ENCODE measurements around the gene SENP8. TPM values are rescaled to one million over a fixed set of nuclear protein-coding genes. Genes with fewer than 3 reads are reported as not detected.
"Not testable (repeated sequence)": the region's sequence is repeated elsewhere in the genome, so short reads cannot be mapped to it uniquely, and the experiment has no call there.

The SENP8 gene
- total RNA-seq, 1 experiment from 2014 or later = 6.8 TPM

DNA sequence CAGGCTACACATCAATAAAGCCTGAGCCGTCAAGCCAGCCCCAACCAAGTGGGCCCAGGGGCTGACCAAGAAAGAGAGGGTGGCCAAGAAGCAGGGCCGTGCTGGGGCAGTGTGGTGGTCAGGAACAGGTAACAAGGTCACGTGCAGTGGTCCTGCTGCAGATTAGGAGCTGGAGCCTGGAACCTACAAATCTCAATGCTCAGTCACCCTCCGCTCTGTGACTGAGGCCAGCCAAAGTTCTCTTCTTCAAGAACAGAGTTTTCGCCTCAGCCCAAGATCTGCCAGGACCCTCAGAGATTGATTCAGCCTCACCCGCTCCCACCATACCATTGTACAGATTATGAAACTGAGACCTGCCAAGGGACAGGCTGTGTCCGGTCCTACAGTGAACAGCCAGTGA lies 52.5 kb downstream of the SENP8 start:
- Histone ChIP-seq H2AFZ (ENCODE audit: low read length) (no peak overlapping the region), H3K27me3 (ENCODE audit: low read length) (no peaks in the 10 kb centered on the region), H3K4me1 (ENCODE audit: low read length) (no peaks in the 10 kb centered on the region), H3K27ac (ENCODE audit: low read length) (no peak overlapping the region), H3K4me3 (ENCODE audit: low read length) (no peak overlapping the region), H3K79me2 (ENCODE audit: low read length) (no peaks in the 10 kb centered on the region), H3K9me2 (replicated peaks; ENCODE audit: insufficient read depth, low read length) (no peaks in the 10 kb centered on the region), H3K9me3 (ENCODE audit: low read length) (no peaks in the 10 kb centered on the region), H3K36me3 (ENCODE audit: insufficient read depth, low read length) (no peaks in the 10 kb centered on the region), H3K9ac (ENCODE audit: low read length) (no peak overlapping the region), H3K4me2 (ENCODE audit: low read depth, low read length, poor library complexity, severe bottlenecking) (no peak overlapping the region), H4K20me1 (ENCODE audit: insufficient read depth, low read depth, low read length) (no peaks in the 10 kb centered on the region)
- DNase-seq = no peak

DNA sequence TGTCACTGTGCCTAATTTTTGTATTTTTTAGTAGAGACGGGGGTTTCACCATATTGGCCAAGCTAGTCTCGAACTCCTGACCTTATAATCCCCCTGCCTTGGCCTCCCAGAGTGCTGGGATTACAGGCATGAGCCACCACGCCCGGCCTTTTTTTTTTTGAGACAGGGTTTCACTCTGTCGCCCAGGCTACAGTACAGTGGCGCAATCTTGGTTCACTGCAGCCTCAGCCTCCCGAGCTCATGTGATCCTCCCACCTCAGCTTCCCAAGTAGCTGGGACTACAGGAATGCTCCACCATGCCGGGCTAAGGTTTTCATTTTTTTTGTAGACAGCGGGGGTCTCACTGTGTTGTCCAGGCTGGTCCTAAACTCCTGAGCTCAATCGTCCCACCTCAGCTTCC lies 53.8 kb downstream of the SENP8 start:
- H4K20me1 ChIP-seq (ENCODE audit: insufficient read depth, low read depth, low read length); H3K4me3 ChIP-seq (ENCODE audit: low read length); H3K79me2 ChIP-seq (ENCODE audit: low read length); H3K9me2 ChIP-seq (replicated peaks; ENCODE audit: insufficient read depth, low read length); H3K27ac ChIP-seq (ENCODE audit: low read length); H2AFZ ChIP-seq (ENCODE audit: low read length); H3K9ac ChIP-seq (ENCODE audit: low read length); H3K4me1 ChIP-seq (ENCODE audit: low read length); H3K27me3 ChIP-seq (ENCODE audit: low read length); H3K4me2 ChIP-seq (ENCODE audit: low read depth, low read length, poor library complexity, severe bottlenecking); H3K36me3 ChIP-seq (ENCODE audit: insufficient read depth, low read length); DNase-seq; H3K9me3 ChIP-seq (ENCODE audit: low read length): not testable (repeated sequence)

DNA sequence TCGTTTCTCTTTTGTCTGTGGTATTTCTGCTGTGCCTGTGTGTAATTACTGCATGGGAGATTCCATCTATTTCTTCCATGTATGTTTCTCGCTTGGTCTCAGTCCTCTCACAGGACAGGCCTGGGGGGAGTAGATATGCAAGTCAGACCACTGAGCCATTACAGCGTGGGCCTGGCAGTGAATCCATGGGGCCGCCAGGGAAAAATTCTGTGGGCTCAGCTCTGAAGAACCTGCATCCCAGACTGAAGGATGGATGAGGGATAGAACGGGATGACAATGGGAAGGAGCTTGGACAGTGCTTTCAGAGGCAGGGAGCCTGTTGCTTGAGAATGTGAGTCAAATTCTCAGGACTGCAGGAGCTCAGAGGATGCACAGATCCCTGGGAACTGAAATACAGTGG lies 54.6 kb downstream of the SENP8 start:
- Histone ChIP-seq H3K9me2 (replicated peaks; ENCODE audit: insufficient read depth, low read length) (no peaks in the 10 kb centered on the region), H3K9me3 (ENCODE audit: low read length) (no peaks in the 10 kb centered on the region), H3K4me1 (ENCODE audit: low read length) (no peaks in the 10 kb centered on the region), H3K9ac (ENCODE audit: low read length) (no peak overlapping the region), H2AFZ (ENCODE audit: low read length) (no peak overlapping the region), H4K20me1 (ENCODE audit: insufficient read depth, low read depth, low read length) (no peaks in the 10 kb centered on the region), H3K27ac (ENCODE audit: low read length) (no peak overlapping the region), H3K4me2 (ENCODE audit: low read depth, low read length, poor library complexity, severe bottlenecking) (no peak overlapping the region), H3K4me3 (ENCODE audit: low read length) (no peak overlapping the region), H3K36me3 (ENCODE audit: insufficient read depth, low read length) (no peaks in the 10 kb centered on the region), H3K27me3 (ENCODE audit: low read length) (no peaks in the 10 kb centered on the region), H3K79me2 (ENCODE audit: low read length) (no peaks in the 10 kb centered on the region)
- no peak for DNase-seq

DNA sequence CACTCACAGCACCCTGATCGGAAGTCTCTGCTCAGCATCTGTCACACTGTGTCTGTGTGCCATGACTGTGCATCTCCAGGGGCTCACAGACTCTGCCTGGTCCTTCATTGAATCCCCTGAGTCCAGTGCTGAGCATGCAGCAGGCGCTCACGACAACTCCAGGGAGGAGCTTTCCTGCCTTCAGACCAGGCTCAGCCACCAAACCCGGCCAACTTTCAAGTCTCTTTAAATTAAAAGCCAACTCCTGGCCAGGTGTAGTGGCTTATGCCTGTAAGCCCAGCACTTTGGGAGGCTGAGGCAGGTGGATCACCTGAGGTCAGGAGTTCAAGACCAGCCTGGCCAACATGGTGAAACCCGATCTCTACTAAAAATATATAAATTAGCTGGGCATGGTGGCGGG lies 55.2 kb downstream of the SENP8 start:
- Histone ChIP-seq H3K4me2 (ENCODE audit: low read depth, low read length, poor library complexity, severe bottlenecking) (no peak overlapping the region), H3K4me1 (ENCODE audit: low read length) (no peaks in the 10 kb centered on the region), H2AFZ (ENCODE audit: low read length) (no peak overlapping the region), H3K36me3 (ENCODE audit: insufficient read depth, low read length) (no peaks in the 10 kb centered on the region), H3K9me2 (replicated peaks; ENCODE audit: insufficient read depth, low read length) (no peaks in the 10 kb centered on the region), H3K27me3 (ENCODE audit: low read length) (no peaks in the 10 kb centered on the region), H3K4me3 (ENCODE audit: low read length) (no peak overlapping the region), H4K20me1 (ENCODE audit: insufficient read depth, low read depth, low read length) (no peaks in the 10 kb centered on the region), H3K9ac (ENCODE audit: low read length) (no peak overlapping the region), H3K27ac (ENCODE audit: low read length) (no peak overlapping the region), H3K9me3 (ENCODE audit: low read length) (no peaks in the 10 kb centered on the region), H3K79me2 (ENCODE audit: low read length) (no peaks in the 10 kb centered on the region)
- DNase-seq = no peak

DNA sequence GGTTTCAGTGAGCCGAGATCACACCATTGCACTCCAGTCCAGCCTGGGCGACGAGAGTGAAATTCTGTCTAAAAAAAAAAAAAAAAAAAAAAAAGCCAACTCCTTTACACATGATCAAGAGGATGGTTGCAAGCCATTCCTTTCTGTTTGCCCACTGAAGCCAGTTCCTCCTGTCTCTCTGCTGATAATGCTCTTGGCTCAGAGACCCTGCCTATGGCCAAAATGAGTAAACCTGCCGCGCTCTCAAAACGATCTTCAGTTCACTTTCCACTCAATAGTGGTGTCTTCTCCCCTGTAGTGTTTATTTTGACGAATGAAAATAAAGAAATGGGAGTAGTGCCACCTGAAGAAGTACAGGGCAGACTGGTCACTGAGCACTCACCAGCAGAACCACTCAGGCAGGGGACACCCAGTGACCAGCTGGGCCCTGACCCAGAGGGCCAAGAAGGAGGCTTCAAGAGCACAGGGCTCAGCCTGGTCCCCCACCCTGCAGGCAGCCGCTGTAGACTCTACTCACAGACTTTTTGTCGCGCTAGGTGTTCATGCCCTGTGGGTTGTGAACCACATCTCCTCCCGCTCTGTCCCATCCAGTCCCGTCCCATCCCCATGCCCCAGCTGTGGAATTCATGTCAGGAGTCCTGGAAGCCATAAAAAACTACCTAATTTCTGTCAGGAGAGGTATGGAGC lies 55.8 kb downstream of the SENP8 start:
- Histone ChIP-seq H3K9me3 (ENCODE audit: low read length) (no peaks in the 10 kb centered on the region), H3K4me1 (ENCODE audit: low read length) (no peaks in the 10 kb centered on the region), H3K4me2 (ENCODE audit: low read depth, low read length, poor library complexity, severe bottlenecking) (no peak overlapping the region), H2AFZ (ENCODE audit: low read length) (no peak overlapping the region), H3K27ac (ENCODE audit: low read length) (no peak overlapping the region), H4K20me1 (ENCODE audit: insufficient read depth, low read depth, low read length) (no peaks in the 10 kb centered on the region), H3K9me2 (replicated peaks; ENCODE audit: insufficient read depth, low read length) (no peaks in the 10 kb centered on the region), H3K36me3 (ENCODE audit: insufficient read depth, low read length) (no peaks in the 10 kb centered on the region), H3K4me3 (ENCODE audit: low read length) (no peak overlapping the region), H3K9ac (ENCODE audit: low read length) (no peak overlapping the region), H3K27me3 (ENCODE audit: low read length) (no peaks in the 10 kb centered on the region), H3K79me2 (ENCODE audit: low read length) (no peaks in the 10 kb centered on the region)
- no peak for DNase-seq

DNA sequence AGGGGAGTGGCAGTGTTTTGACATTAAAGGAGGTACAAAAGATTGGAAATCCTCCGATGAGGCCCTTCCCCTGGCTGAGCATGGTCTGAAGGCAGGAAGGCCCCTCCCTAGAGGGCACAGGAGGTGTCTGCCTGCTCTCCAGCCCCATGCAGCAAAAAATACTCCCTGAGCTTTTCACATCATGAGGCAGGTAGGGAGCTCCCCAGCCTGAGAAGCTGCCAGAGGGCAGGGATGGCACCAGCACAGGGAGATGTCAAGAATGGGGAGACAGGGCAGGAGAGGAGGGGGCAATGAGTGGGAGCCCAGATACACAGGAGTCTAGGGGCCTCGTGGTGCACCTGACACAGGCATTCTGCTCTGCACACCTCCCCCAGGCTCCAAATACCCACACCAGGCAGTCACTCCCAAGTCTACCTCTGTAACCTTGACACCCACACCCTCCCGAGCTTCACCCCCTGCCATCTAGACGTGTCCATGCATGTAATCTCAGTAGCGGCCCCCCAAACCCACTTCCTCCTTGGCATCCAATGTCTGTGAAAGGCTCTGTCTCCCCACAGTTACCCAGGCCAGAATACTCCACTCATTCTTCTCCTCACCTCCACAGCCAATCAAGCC lies 56.5 kb downstream of the SENP8 start:
- Histone ChIP-seq H3K4me1 (ENCODE audit: low read length) (no peaks in the 10 kb centered on the region), H3K27me3 (ENCODE audit: low read length) (no peaks in the 10 kb centered on the region), H3K79me2 (ENCODE audit: low read length) (no peaks in the 10 kb centered on the region), H3K27ac (ENCODE audit: low read length) (no peak overlapping the region), H4K20me1 (ENCODE audit: insufficient read depth, low read depth, low read length) (no peaks in the 10 kb centered on the region), H3K9ac (ENCODE audit: low read length) (no peak overlapping the region), H3K4me3 (ENCODE audit: low read length) (no peak overlapping the region), H2AFZ (ENCODE audit: low read length) (no peak overlapping the region), H3K36me3 (ENCODE audit: insufficient read depth, low read length) (no peaks in the 10 kb centered on the region), H3K9me2 (replicated peaks; ENCODE audit: insufficient read depth, low read length) (no peaks in the 10 kb centered on the region), H3K4me2 (ENCODE audit: low read depth, low read length, poor library complexity, severe bottlenecking) (no peak overlapping the region), H3K9me3 (ENCODE audit: low read length) (no peaks in the 10 kb centered on the region)
- DNase-seq = no peak

DNA sequence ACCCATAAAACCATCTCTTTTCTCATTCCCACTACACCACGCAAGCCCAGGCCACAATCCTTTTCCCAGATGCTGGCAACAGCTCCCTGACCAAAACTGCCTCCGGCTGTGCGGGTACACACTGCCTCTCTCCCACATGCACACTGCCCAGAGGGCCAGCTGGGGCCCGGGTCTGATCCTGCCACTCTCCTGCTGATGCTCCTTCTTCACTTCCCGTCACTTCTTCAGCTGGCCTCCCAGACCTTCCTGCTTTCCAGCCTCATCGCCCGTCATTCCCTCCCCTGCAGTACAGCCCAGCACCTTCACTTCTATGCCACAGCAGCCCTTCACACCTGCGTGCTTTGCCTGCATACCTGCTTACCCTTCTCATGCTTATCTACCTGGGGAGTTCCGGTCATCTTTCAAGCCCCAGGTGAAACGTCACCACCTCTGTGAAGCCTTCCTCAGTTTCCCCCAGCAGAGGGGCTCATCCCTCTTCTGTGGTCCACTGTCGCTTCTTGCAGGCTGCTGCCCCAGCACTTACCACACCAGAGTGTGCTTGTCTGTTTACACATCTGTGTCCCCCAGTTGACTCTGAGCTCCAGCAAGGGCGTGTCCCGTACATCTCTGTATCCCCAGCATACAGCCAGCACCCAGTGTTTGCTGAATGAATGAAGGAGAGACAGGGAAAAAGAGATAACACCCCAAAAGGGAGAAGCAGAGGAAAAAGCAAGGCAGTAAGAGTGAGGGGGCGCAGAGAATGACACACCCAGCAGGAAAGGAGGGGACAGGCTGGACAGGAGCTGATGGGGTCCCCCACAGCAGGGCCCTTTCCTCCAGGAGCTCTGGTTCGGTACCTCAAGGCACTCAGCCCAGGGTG lies 57.2 kb downstream of the SENP8 start:
- Histone ChIP-seq H3K27ac (ENCODE audit: low read length) (no peak overlapping the region), H3K4me1 (ENCODE audit: low read length) (no peaks in the 10 kb centered on the region)

DNA sequence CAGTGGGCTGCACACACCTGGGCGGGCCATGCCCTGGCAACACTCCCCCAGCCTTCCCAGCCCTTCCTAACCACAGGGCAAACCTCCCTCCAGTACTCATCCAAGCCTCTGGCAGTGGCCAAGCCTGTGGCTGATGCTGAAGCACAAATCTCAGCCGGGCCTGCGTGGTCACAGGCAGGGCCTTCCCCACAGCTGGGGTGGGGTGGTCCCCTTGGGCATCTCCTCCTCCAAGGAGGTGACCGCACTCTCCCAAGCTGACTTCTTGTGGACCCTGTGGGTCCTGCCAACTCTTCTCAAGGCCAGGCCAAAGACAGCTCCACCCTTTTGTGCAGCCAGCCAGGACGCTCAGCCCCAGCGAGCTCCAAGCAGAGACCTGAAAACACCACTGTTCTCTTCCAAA lies 58.0 kb downstream of the SENP8 start:
- no peaks in the 10 kb centered on the region for H3K9me3 ChIP-seq (ENCODE audit: low read length)
- H3K4me2 ChIP-seq (ENCODE audit: low read depth, low read length, poor library complexity, severe bottlenecking) = no peak overlapping the region
- no peaks in the 10 kb centered on the region for H3K27me3 ChIP-seq (ENCODE audit: low read length)
- H3K9ac ChIP-seq (ENCODE audit: low read length) = no peak overlapping the region
- no peak overlapping the region for H3K27ac ChIP-seq (ENCODE audit: low read length)
- no peaks in the 10 kb centered on the region for H4K20me1 ChIP-seq (ENCODE audit: insufficient read depth, low read depth, low read length)
- no peaks in the 10 kb centered on the region for H3K79me2 ChIP-seq (ENCODE audit: low read length)
- H3K4me1 ChIP-seq (ENCODE audit: low read length) = no peaks in the 10 kb centered on the region
- DNase-seq = no peak
- H3K9me2 ChIP-seq (replicated peaks; ENCODE audit: insufficient read depth, low read length) = no peaks in the 10 kb centered on the region
- no peaks in the 10 kb centered on the region for H3K36me3 ChIP-seq (ENCODE audit: insufficient read depth, low read length)
- H2AFZ ChIP-seq (ENCODE audit: low read length) = no peak overlapping the region
- H3K4me3 ChIP-seq (ENCODE audit: low read length) = no peak overlapping the region

More for the DNA sequence above, 57.2 kb downstream of the SENP8 start:
- H3K27me3 ChIP-seq (ENCODE audit: low read length) = no peaks in the 10 kb centered on the region
- no peak overlapping the region for H2AFZ ChIP-seq (ENCODE audit: low read length)
- no peak for DNase-seq
- no peak overlapping the region for H3K4me3 ChIP-seq (ENCODE audit: low read length)
- no peaks in the 10 kb centered on the region for H3K9me2 ChIP-seq (replicated peaks; ENCODE audit: insufficient read depth, low read length)
- no peaks in the 10 kb centered on the region for H4K20me1 ChIP-seq (ENCODE audit: insufficient read depth, low read depth, low read length)
- no peak overlapping the region for H3K9ac ChIP-seq (ENCODE audit: low read length)
- H3K4me2 ChIP-seq (ENCODE audit: low read depth, low read length, poor library complexity, severe bottlenecking) = no peak overlapping the region
- no peaks in the 10 kb centered on the region for H3K9me3 ChIP-seq (ENCODE audit: low read length)
- no peaks in the 10 kb centered on the region for H3K36me3 ChIP-seq (ENCODE audit: insufficient read depth, low read length)
- no peaks in the 10 kb centered on the region for H3K79me2 ChIP-seq (ENCODE audit: low read length)
